HepG2 (cell line): ENCODE data around the gene PLGRKT. TPM values are rescaled to one million over a fixed set of nuclear protein-coding genes. Genes with fewer than 3 reads are reported as not detected.

ENCODE experiments used
- EHMT2 ChIP-seq: fragments of 200-600 bp; sonication (generic); IDR thresholded peaks from 2 replicates; pipeline ENCODE4 v1.7.0; 2017; ENCODE audit warnings: antibody characterized with exemption, low read depth, low read length, borderline replicate concordance
- EZH2 ChIP-seq: conservative IDR thresholded peaks from 2 replicates; pipeline ENCODE4 v1.6.1; 2012; ENCODE audit warnings: mild to moderate bottlenecking, low read depth, low read length, moderate library complexity
- GABPA ChIP-seq, 2 experiments: IDR thresholded peaks; 2 replicates each; pipeline ENCODE4 v1.6.1; 2011 to 2016; ENCODE audit warnings: low read depth in 2 of 2, low read length in 1 of 2, missing biosample characterization in 1 of 2, missing genetic modification characterization in 1 of 2
- HIVEP1 ChIP-seq: sonication (generic); formaldehyde crosslinking; IDR thresholded peaks from 2 replicates; pipeline ENCODE4 v1.4.0; 2020; ENCODE audit warnings: mild to moderate bottlenecking, missing genetic modification reagents
- HNF4A ChIP-seq: sonication (generic); formaldehyde crosslinking; IDR thresholded peaks from 2 replicates; pipeline ENCODE4 v1.4.0; 2020; ENCODE audit warnings: missing genetic modification reagents
- HNRNPH1 ChIP-seq: fragments of 200-400 bp; formaldehyde crosslinking; optimal IDR thresholded peaks from 2 replicates; pipeline ENCODE3; 2017; ENCODE audit warnings: mild to moderate bottlenecking, low read depth, low read length
- HOXD1 ChIP-seq: sonication (generic); formaldehyde crosslinking; IDR thresholded peaks from 2 replicates; pipeline ENCODE4 v1.5.0; 2020; ENCODE audit warnings: missing genetic modification reagents
- IKZF4 ChIP-seq: sonication (generic); formaldehyde crosslinking; IDR thresholded peaks from 2 replicates; pipeline ENCODE4 v1.5.1; 2020; ENCODE audit warnings: borderline replicate concordance, mild to moderate bottlenecking, low read depth, missing genetic modification reagents; ENCODE audit errors: not compliant biosample characterization
- MYC ChIP-seq: sonication (generic); formaldehyde crosslinking; IDR thresholded peaks from 2 replicates; pipeline ENCODE4 v1.9.0; 2021; ENCODE audit warnings: missing genetic modification reagents, borderline replicate concordance
- NFIC ChIP-seq: IDR thresholded peaks from 2 replicates; pipeline ENCODE4 v1.6.1; 2012; ENCODE audit warnings: mild to moderate bottlenecking, low read length, inconsistent platforms
- NR2F1 ChIP-seq, 2 experiments: fragments of 450-650 bp in 1 of 2; formaldehyde crosslinking in 1 of 2; IDR thresholded peaks; 2 replicates each; pipeline versions ENCODE4 v1.5.0 to v1.6.1; 2016 to 2020; ENCODE audit warnings: mild to moderate bottlenecking in 1 of 2, missing compliant biosample characterization in 1 of 2, missing genetic modification reagents in 1 of 2, moderate library complexity in 1 of 2
- SAFB2 ChIP-seq: sonication (generic); formaldehyde crosslinking; IDR thresholded peaks from 2 replicates; pipeline ENCODE4 v1.5.1; 2020; ENCODE audit warnings: missing genetic modification reagents, low read depth, mild to moderate bottlenecking, borderline replicate concordance
- TSC22D2 ChIP-seq: sonication (generic); formaldehyde crosslinking; IDR thresholded peaks from 2 replicates; pipeline ENCODE4 v1.5.1; 2020; ENCODE audit warnings: missing genetic modification reagents, mild to moderate bottlenecking, borderline replicate concordance
- ZBTB26 ChIP-seq: IDR thresholded peaks from 2 replicates; pipeline ENCODE4 v1.6.1; 2016; ENCODE audit warnings: missing compliant biosample characterization, missing genetic modification reagents, borderline replicate concordance
- ZNF142 ChIP-seq: sonication (generic); formaldehyde crosslinking; IDR thresholded peaks from 2 replicates; pipeline ENCODE4 v1.4.0; 2020; ENCODE audit warnings: missing genetic modification reagents
- ZNF251 ChIP-seq: sonication (generic); formaldehyde crosslinking; IDR thresholded peaks from 2 replicates; pipeline ENCODE4 v1.9.0; 2021; ENCODE audit warnings: mild to moderate bottlenecking, missing genetic modification reagents
- ZNF263 ChIP-seq: sonication (generic); formaldehyde crosslinking; IDR thresholded peaks from 2 replicates; pipeline ENCODE4 v1.4.0; 2020; ENCODE audit warnings: missing genetic modification reagents
- ZNF354B ChIP-seq: sonication (generic); formaldehyde crosslinking; IDR thresholded peaks from 2 replicates; pipeline ENCODE4 v1.8.0; 2022; ENCODE audit warnings: mild to moderate bottlenecking, missing genetic modification reagents
- ZNF543 ChIP-seq: sonication (generic); formaldehyde crosslinking; IDR thresholded peaks from 2 replicates; pipeline ENCODE4 v1.4.0; 2020; ENCODE audit warnings: mild to moderate bottlenecking, missing genetic modification reagents
- ZNF672 ChIP-seq: sonication (generic); formaldehyde crosslinking; IDR thresholded peaks from 2 replicates; pipeline ENCODE4 v1.8.1; 2022; ENCODE audit warnings: missing genetic modification reagents
- ZNF879 ChIP-seq: sonication (generic); formaldehyde crosslinking; IDR thresholded peaks from 2 replicates; pipeline ENCODE4 v1.8.1; 2023; ENCODE audit warnings: missing genetic modification reagents
- ZSCAN29 ChIP-seq: sonication (generic); formaldehyde crosslinking; conservative IDR thresholded peaks from 2 replicates; pipeline ENCODE4 v1.4.0; 2020; ENCODE audit warnings: mild to moderate bottlenecking, missing genetic modification reagents
- polyA plus RNA-seq, 8 experiments: library from polyadenylated mRNA; depleted of rRNA in 3 of 8; stranded (reverse) in 7 of 8; unstranded in 1 of 8; fragments of >200 nt; fragmentation: Illumina TruSeq in 4 of 8; extraction: Trizol in 4 of 8; gene quantifications; 2 replicates each; pipeline versions ENCODE4 v1.2.1 to v1.2.3, GENCODE V29; 2011 to 2016; ENCODE audit warnings: low read depth in 4 of 8, missing spikeins in 1 of 8, mixed read lengths in 1 of 8; ENCODE audit not compliant: insufficient read depth in 1 of 8
- total RNA-seq, 5 experiments: library from RNA; depleted of rRNA; stranded (reverse); fragments of >200 nt; fragmentation: Illumina TruSeq; extraction: Trizol; gene quantifications; 2 replicates each; pipeline ENCODE4 v1.2.3, GENCODE V29; 2016; ENCODE audit warnings: low read depth in 1 of 5

The PLGRKT gene
- total and polyA plus RNA-seq, 2 of the 13 experiments (the other 11 are each of a cell fraction or from before 2014, with no cell fraction given) = 5.0 to 15.8 TPM

- 0 out of 2 replicates have a peak, but pooled peaks have one; percentile 51 for TF ChIP-seq TSC22D2
- no peak for TF ChIP-seq ZNF879
- TF ChIP-seq ZBTB26 (CRISPR knock-in tag) = no peak
- TF ChIP-seq HIVEP1 (CRISPR knock-in tag) = peak; percentile 53; the same call in 1 of the 2 replicates
- peak; percentile 44 for TF ChIP-seq HNF4A (CRISPR knock-in tag)
- no peak for TF ChIP-seq EZH2
- no peak for TF ChIP-seq ZNF543 (CRISPR knock-in tag)
- TF ChIP-seq GABPA (IDR thresholded peaks at IDR 0.05; ENCODE audit: low read depth, low read length) = no peak
- peak; percentile 32; the same call in 1 of the 2 replicates for TF ChIP-seq GABPA (CRISPR knock-in tag; IDR thresholded peaks at IDR 0.05; ENCODE audit: low read depth)
- no peak for TF ChIP-seq HNRNPH1
- no peak for TF ChIP-seq ZNF142 (CRISPR knock-in tag)
- peak; percentile 69 for TF ChIP-seq IKZF4 (CRISPR knock-in tag)
- TF ChIP-seq ZNF354B (CRISPR knock-in tag) = no peak
- TF ChIP-seq SAFB2 = no peak
- TF ChIP-seq NR2F1 (CRISPR knock-in tag; IDR thresholded peaks at IDR 0.05) = peak in 1 of 2 experiments; percentile 41; a peak in 1 of 4 replicates
- TF ChIP-seq ZNF672 = no peak
- no peak for TF ChIP-seq ZSCAN29 (CRISPR knock-in tag)
- no peak for TF ChIP-seq EHMT2
- peak; percentile 74 for TF ChIP-seq MYC (CRISPR knock-in tag)
- TF ChIP-seq ZNF263 (CRISPR knock-in tag) = no peak
- TF ChIP-seq ZNF251 (CRISPR knock-in tag) = no peak
- TF ChIP-seq HOXD1 (CRISPR knock-in tag) = no peak
- TF ChIP-seq NFIC = no peak
Measured at GRCh38 chr9:5450359-5451091, 12.8 kb upstream of the PLGRKT start, which contains the start of gene CD274 (continued).
